HEK293 (cell line): Measurements from ENCODE around the gene MTUS2.

Source experiments
- CTCF ChIA-PET: fragments of 350-600 bp; formaldehyde crosslinking; extraction: SDS; loops from one replicate; lab custom pipeline; 2021; ENCODE audit warnings: antibody characterized with exemption; lab: Yijun Ruan, JAX
- POLR2A ChIA-PET: fragments of 300-600 bp; formaldehyde crosslinking; extraction: SDS; loops from one replicate; lab custom pipeline; 2020; ENCODE audit warnings: antibody characterized with exemption, inconsistent platforms; lab: Yijun Ruan, JAX
- H3K27ac ChIP-seq: fragments of 200-500 bp; sonication (Bioruptor generic); 2 replicates; pipeline ENCODE4 v1.5.1; 2014; ENCODE audit warnings: low read depth, low read length, control low read depth, inconsistent platforms; ENCODE audit errors: extremely low read depth
- H3K36me3 ChIP-seq, 2 experiments: fragments of 200-500 bp in 1 of 2; sonication (Bioruptor generic) in 1 of 2; 1 replicate in 1 of 2; 2 replicates in 1 of 2; pipeline ENCODE4 v1.5.1; 2014 to 2017; ENCODE audit warnings: inconsistent platforms in 2 of 2, low read length in 2 of 2; ENCODE audit not compliant: control insufficient read depth in 2 of 2, insufficient read depth in 1 of 2
- H3K4me1 ChIP-seq: fragments of 200-500 bp; sonication (Bioruptor generic); 2 replicates; pipeline ENCODE4 v1.5.1; 2014; ENCODE audit warnings: mild to moderate bottlenecking, low read length, inconsistent platforms; ENCODE audit not compliant: control insufficient read depth, insufficient read depth
- H3K4me3 ChIP-seq: 2 replicates; pipeline ENCODE4 v1.5.1; 2011; ENCODE audit warnings: low read depth, mild to moderate bottlenecking, control low read depth, low read length, moderate library complexity
- H3K9me3 ChIP-seq: fragments of 200-500 bp; sonication (Bioruptor generic); 2 replicates; pipeline ENCODE4 v1.5.1; 2014; ENCODE audit warnings: low read depth, low read length, inconsistent platforms; ENCODE audit not compliant: control insufficient read depth, insufficient read depth
- TRIM28 ChIP-seq: IDR thresholded peaks from 2 replicates; pipeline ENCODE4 v1.6.1; 2011; ENCODE audit warnings: low read length, control low read depth, borderline replicate concordance
- ZBTB1 ChIP-seq: fragments of 450-650 bp; formaldehyde crosslinking; IDR thresholded peaks from 2 replicates; pipeline ENCODE4 v1.5.1; 2016; ENCODE audit warnings: missing biosample characterization, missing genetic modification characterization
- ZFP3 ChIP-seq: fragments of 450-650 bp; formaldehyde crosslinking; IDR thresholded peaks from 2 replicates; pipeline ENCODE4 v1.5.1; 2016; ENCODE audit warnings: low read depth, missing biosample characterization, missing genetic modification characterization
- ZIC2 ChIP-seq: fragments of 450-650 bp; formaldehyde crosslinking; IDR thresholded peaks from 2 replicates; pipeline ENCODE4 v1.5.1; 2016; ENCODE audit warnings: missing biosample characterization, missing genetic modification characterization
- ZNF155 ChIP-seq: fragments of 450-650 bp; formaldehyde crosslinking; IDR thresholded peaks from 2 replicates; pipeline ENCODE4 v1.5.1; 2016; ENCODE audit warnings: missing biosample characterization, missing genetic modification characterization
- ZNF223 ChIP-seq: fragments of 450-650 bp; formaldehyde crosslinking; IDR thresholded peaks from 2 replicates; pipeline ENCODE4 v1.5.1; 2016; ENCODE audit warnings: missing biosample characterization, missing genetic modification characterization
- ZNF23 ChIP-seq: fragments of 450-650 bp; formaldehyde crosslinking; IDR thresholded peaks from 2 replicates; pipeline ENCODE4 v1.5.1; 2016; ENCODE audit warnings: missing biosample characterization, missing genetic modification characterization, borderline replicate concordance
- ZNF274 ChIP-seq, 2 experiments: fragments of 200-500 bp in 1 of 2; fragments of 450-650 bp in 1 of 2; sonication (Bioruptor generic) in 1 of 2; formaldehyde crosslinking in 1 of 2; IDR thresholded peaks; 2 replicates each; pipeline versions ENCODE4 v1.5.1 to v1.6.1; 2014 to 2016; ENCODE audit warnings: borderline replicate concordance in 1 of 2, inconsistent platforms in 1 of 2, low read length in 1 of 2, missing biosample characterization in 1 of 2, missing genetic modification characterization in 1 of 2
- ZNF350 ChIP-seq: fragments of 450-650 bp; formaldehyde crosslinking; IDR thresholded peaks from 2 replicates; pipeline ENCODE4 v1.5.0; 2017; ENCODE audit warnings: missing biosample characterization, mild to moderate bottlenecking, missing genetic modification characterization
- ZNF416 ChIP-seq: fragments of 450-650 bp; formaldehyde crosslinking; IDR thresholded peaks from 2 replicates; pipeline ENCODE4 v1.5.1; 2016; ENCODE audit warnings: missing biosample characterization, missing genetic modification characterization
- ZNF549 ChIP-seq: fragments of 450-650 bp; IDR thresholded peaks from 2 replicates; pipeline ENCODE4 v1.5.1; 2018; ENCODE audit warnings: missing biosample characterization, missing genetic modification characterization, mild to moderate bottlenecking, inconsistent platforms, moderate library complexity
- ZNF555 ChIP-seq: fragments of 450-650 bp; formaldehyde crosslinking; conservative IDR thresholded peaks from 2 replicates; pipeline ENCODE4 v1.5.1; 2017; ENCODE audit warnings: missing biosample characterization, mild to moderate bottlenecking, missing genetic modification characterization, inconsistent platforms
- ZNF792 ChIP-seq: fragments of 450-650 bp; formaldehyde crosslinking; IDR thresholded peaks from 2 replicates; pipeline ENCODE4 v1.5.1; 2016; ENCODE audit warnings: missing biosample characterization, missing genetic modification characterization
- TF ChIP-seq, protein P1 (sequence below): fragments of 450-650 bp; formaldehyde crosslinking; IDR thresholded peaks from 2 replicates; pipeline ENCODE4 v1.5.1; 2016; ENCODE audit warnings: missing biosample characterization, missing genetic modification characterization
- TF ChIP-seq, protein P2 (sequence below): fragments of 450-650 bp; formaldehyde crosslinking; IDR thresholded peaks from 2 replicates; pipeline ENCODE4 v1.5.1; 2016; ENCODE audit warnings: missing biosample characterization, missing genetic modification characterization
- TF ChIP-seq, protein P3 (sequence below): fragments of 450-650 bp; formaldehyde crosslinking; IDR thresholded peaks from 2 replicates; pipeline ENCODE4 v1.5.1; 2017; ENCODE audit warnings: missing biosample characterization, missing genetic modification characterization
- TF ChIP-seq, protein P4 (sequence below): fragments of 450-650 bp; formaldehyde crosslinking; IDR thresholded peaks from 2 replicates; pipeline ENCODE4 v1.5.1; 2016; ENCODE audit warnings: missing biosample characterization, missing genetic modification characterization

The MTUS2 gene

DNA sequence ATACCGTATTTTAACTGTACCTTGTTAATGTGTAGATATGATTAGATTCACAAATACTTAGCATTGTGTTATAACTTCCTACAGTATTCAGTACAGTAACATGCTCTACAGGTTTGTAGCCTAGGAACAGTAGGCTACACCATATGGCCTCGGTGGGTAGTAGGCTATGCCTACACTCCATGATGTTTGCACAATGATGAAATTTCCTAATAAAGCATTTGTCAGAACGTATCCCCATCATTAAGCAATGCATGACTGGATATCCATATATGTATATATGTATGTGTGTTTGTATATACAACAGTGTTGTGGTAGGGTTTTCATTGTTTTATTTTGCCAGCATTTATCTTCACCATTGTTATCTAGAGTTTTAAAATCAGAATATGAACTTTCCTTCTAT, 655.9 kb downstream of the MTUS2 start (continued):
- TF ChIP-seq, protein P1, sequence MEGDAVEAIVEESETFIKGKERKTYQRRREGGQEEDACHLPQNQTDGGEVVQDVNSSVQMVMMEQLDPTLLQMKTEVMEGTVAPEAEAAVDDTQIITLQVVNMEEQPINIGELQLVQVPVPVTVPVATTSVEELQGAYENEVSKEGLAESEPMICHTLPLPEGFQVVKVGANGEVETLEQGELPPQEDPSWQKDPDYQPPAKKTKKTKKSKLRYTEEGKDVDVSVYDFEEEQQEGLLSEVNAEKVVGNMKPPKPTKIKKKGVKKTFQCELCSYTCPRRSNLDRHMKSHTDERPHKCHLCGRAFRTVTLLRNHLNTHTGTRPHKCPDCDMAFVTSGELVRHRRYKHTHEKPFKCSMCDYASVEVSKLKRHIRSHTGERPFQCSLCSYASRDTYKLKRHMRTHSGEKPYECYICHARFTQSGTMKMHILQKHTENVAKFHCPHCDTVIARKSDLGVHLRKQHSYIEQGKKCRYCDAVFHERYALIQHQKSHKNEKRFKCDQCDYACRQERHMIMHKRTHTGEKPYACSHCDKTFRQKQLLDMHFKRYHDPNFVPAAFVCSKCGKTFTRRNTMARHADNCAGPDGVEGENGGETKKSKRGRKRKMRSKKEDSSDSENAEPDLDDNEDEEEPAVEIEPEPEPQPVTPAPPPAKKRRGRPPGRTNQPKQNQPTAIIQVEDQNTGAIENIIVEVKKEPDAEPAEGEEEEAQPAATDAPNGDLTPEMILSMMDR (tag by site-specific recombination): no peak

DNA sequence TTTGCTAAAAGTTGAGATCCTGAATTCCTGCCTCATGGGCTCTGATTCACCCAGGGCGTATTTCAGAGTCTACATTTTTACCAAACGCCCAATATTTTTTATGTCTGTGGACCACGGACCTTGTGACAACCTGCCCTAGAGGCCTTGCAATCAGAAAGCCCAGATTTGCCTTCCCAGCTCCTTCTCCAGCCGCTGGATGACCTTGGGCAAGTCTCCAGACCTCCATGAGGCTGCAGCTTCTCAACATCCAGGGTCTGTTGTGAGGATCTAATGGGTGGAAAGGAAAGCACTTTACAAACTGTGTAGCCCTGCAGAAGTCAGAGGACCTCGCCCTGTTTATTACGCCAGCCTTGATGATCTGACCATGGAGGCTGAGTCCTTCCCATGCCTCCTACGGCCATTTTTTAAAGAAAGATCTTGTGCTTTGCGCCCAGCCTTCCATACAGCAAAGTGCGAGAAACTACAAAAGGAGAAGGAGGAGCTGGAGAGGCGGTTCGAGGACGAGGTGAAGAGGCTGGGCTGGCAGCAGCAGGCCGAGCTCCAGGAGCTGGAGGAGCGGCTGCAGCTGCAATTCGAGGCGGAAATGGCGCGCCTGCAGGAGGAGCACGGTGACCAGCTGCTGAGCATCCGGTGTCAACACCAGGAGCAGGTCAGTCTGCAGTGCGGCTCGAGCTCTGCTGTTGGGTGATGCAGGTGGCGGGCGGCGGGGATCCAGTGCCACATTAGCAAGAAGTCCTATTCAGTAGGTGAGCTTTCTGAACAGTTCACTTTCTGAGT, 659.8 kb downstream of the MTUS2 start:
- no peaks in the 10 kb centered on the region for H3K36me3 ChIP-seq
- peaks cover 3% of the 10 kb centered on the region; the same call in 1 of the 2 replicates for H3K4me1 ChIP-seq
- no peak overlapping the region for H3K27ac ChIP-seq
- no peak overlapping the region for H3K4me3 ChIP-seq
- CTCF ChIA-PET: interaction anchor here (1.3 kb wide), 1 partner anchor 28 kb away, joined by 3 read pairs; no protein-coding TSS in a partner anchor
- no peak for TF ChIP-seq ZNF549 (tag by site-specific recombination)
- TF ChIP-seq ZNF555 (tag by site-specific recombination): no peak
- TF ChIP-seq, protein P2, sequence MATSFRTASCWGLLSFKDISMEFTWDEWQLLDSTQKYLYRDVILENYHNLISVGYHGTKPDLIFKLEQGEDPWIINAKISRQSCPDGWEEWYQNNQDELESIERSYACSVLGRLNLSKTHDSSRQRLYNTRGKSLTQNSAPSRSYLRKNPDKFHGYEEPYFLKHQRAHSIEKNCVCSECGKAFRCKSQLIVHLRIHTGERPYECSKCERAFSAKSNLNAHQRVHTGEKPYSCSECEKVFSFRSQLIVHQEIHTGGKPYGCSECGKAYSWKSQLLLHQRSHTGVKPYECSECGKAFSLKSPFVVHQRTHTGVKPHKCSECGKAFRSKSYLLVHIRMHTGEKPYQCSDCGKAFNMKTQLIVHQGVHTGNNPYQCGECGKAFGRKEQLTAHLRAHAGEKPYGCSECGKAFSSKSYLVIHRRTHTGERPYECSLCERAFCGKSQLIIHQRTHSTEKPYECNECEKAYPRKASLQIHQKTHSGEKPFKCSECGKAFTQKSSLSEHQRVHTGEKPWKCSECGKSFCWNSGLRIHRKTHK: no peak
- no peak for TF ChIP-seq ZNF155 (tag by site-specific recombination)
- TF ChIP-seq TRIM28: no peak
- TF ChIP-seq ZIC2: no peak
- TF ChIP-seq ZBTB1: no peak
- no peak for TF ChIP-seq ZNF350 (tag by site-specific recombination)
- TF ChIP-seq ZNF223: no peak
- TF ChIP-seq ZNF23: no peak
- no peak for TF ChIP-seq ZNF792 (tag by site-specific recombination)
- TF ChIP-seq, protein P3, sequence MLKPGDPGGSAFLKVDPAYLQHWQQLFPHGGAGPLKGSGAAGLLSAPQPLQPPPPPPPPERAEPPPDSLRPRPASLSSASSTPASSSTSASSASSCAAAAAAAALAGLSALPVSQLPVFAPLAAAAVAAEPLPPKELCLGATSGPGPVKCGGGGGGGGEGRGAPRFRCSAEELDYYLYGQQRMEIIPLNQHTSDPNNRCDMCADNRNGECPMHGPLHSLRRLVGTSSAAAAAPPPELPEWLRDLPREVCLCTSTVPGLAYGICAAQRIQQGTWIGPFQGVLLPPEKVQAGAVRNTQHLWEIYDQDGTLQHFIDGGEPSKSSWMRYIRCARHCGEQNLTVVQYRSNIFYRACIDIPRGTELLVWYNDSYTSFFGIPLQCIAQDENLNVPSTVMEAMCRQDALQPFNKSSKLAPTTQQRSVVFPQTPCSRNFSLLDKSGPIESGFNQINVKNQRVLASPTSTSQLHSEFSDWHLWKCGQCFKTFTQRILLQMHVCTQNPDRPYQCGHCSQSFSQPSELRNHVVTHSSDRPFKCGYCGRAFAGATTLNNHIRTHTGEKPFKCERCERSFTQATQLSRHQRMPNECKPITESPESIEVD (tag by site-specific recombination): no peak
- TF ChIP-seq, protein P4, sequence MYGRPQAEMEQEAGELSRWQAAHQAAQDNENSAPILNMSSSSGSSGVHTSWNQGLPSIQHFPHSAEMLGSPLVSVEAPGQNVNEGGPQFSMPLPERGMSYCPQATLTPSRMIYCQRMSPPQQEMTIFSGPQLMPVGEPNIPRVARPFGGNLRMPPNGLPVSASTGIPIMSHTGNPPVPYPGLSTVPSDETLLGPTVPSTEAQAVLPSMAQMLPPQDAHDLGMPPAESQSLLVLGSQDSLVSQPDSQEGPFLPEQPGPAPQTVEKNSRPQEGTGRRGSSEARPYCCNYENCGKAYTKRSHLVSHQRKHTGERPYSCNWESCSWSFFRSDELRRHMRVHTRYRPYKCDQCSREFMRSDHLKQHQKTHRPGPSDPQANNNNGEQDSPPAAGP (tag by site-specific recombination): no peak
- TF ChIP-seq ZNF416 (tag by site-specific recombination): no peak
- no peak for TF ChIP-seq ZFP3 (tag by site-specific recombination)
- no peak for TF ChIP-seq ZNF274 (IDR thresholded peaks at IDR 0.05; ENCODE audit: low read length)
- no peak for TF ChIP-seq ZNF274 (tag by site-specific recombination; IDR thresholded peaks at IDR 0.05; ENCODE audit: borderline replicate concordance)
- POLR2A ChIA-PET: no interaction called here
- H3K9me3 ChIP-seq: no peaks in the 10 kb centered on the region
